Muscle layer of colon (tissue), 2 donors: ENCODE measurements around the gene SLC6A15.

Source experiments
- H3K27ac ChIP-seq: one replicate; pipeline ENCODE4 v1.7.0; 2013; ENCODE audit warnings: low read depth, mild to moderate bottlenecking, low read length, moderate library complexity
- H3K27me3 ChIP-seq, 2 donors: one replicate each; pipeline ENCODE4 v1.7.0; 2013; ENCODE audit warnings: low read length in 2 of 2, mild to moderate bottlenecking in 2 of 2; ENCODE audit not compliant: insufficient read depth in 2 of 2, control insufficient read depth in 1 of 2
- H3K36me3 ChIP-seq: one replicate; pipeline ENCODE4 v1.7.0; 2013; ENCODE audit warnings: mild to moderate bottlenecking, low read length; ENCODE audit not compliant: insufficient read depth
- H3K4me1 ChIP-seq: one replicate; pipeline ENCODE4 v1.7.0; 2013; ENCODE audit warnings: mild to moderate bottlenecking, low read length; ENCODE audit not compliant: insufficient read depth
- H3K4me3 ChIP-seq, 2 donors: one replicate each; pipeline ENCODE4 v1.7.0; 2013; ENCODE audit warnings: low read length in 2 of 2, low read depth in 1 of 2, mild to moderate bottlenecking in 1 of 2, moderate library complexity in 1 of 2
- H3K9ac ChIP-seq: one replicate; pipeline ENCODE4 v1.7.0; 2013; ENCODE audit warnings: low read length
- H3K9me3 ChIP-seq: one replicate; pipeline ENCODE4 v1.7.0; 2013; ENCODE audit warnings: mild to moderate bottlenecking, low read length
- donor health status: abdominal sarcoma.
- donor health status: Adenocarcinoma of cecum.

The SLC6A15 gene

GRCh38 chr12:84919271-84919670 is 6.7 kb upstream of the SLC6A15 start:
- Histone ChIP-seq H3K9ac (no peak overlapping the region), H3K4me1 (no peaks in the 10 kb centered on the region), H3K27ac (no peak overlapping the region), H3K4me3 (no peak overlapping the region), H3K9me3 (no peaks in the 10 kb centered on the region), H3K36me3 (no peaks in the 10 kb centered on the region), H3K27me3 (no peaks in the 10 kb centered on the region)

GRCh38 chr12:84913129-84913515 is 523 bp upstream of the SLC6A15 start:
- Histone ChIP-seq H3K27me3 (peaks cover 6 to 30% of the 10 kb centered on the region in 2 donors), H3K27ac (no peak overlapping the region), H3K9ac (no peak overlapping the region), H3K4me1 (peaks cover 8% of the 10 kb centered on the region), H3K36me3 (no peaks in the 10 kb centered on the region), H3K4me3 (peak overlapping the region; percentile 41 to 63), H3K9me3 (no peaks in the 10 kb centered on the region)

GRCh38 chr12:84911271-84912197 is 1.1 kb downstream of the SLC6A15 start:
- Histone ChIP-seq H3K27ac (no peak overlapping the region), H3K4me3 (peak overlapping the region; percentile 41 to 63), H3K4me1 (peaks cover 8% of the 10 kb centered on the region), H3K36me3 (no peaks in the 10 kb centered on the region), H3K9me3 (no peaks in the 10 kb centered on the region), H3K27me3 (peaks cover 6 to 30% of the 10 kb centered on the region in 2 donors), H3K9ac (no peak overlapping the region)

- Histone ChIP-seq H3K4me3 (peak overlapping the region in 1 of 2 donors; percentile 63), H3K4me1 (peaks cover 8% of the 10 kb centered on the region), H3K9me3 (no peaks in the 10 kb centered on the region), H3K27me3 (peaks cover 6 to 30% of the 10 kb centered on the region in 2 donors), H3K36me3 (no peaks in the 10 kb centered on the region), H3K9ac (no peak overlapping the region), H3K27ac (no peak overlapping the region)
Measured at GRCh38 chr12:84910549-84911241, 1.9 kb downstream of the SLC6A15 start.

GRCh38 chr12:84904051-84904450 is 8.5 kb downstream of the SLC6A15 start:
- no peaks in the 10 kb centered on the region for H3K4me1 ChIP-seq
- no peak overlapping the region for H3K27ac ChIP-seq
- H3K9me3 ChIP-seq = no peaks in the 10 kb centered on the region
- no peak overlapping the region for H3K9ac ChIP-seq
- H3K27me3 ChIP-seq = no peaks in the 10 kb centered on the region
- no peak overlapping the region for H3K4me3 ChIP-seq
- H3K36me3 ChIP-seq = no peaks in the 10 kb centered on the region

- no peak overlapping the region for H3K27ac ChIP-seq
- H3K9ac ChIP-seq = no peak overlapping the region
- H3K4me1 ChIP-seq = no peaks in the 10 kb centered on the region
- H3K4me3 ChIP-seq = no peak overlapping the region
- no peaks in the 10 kb centered on the region for H3K27me3 ChIP-seq
- no peaks in the 10 kb centered on the region for H3K36me3 ChIP-seq
- H3K9me3 ChIP-seq = no peaks in the 10 kb centered on the region
Measured at GRCh38 chr12:84891106-84891838, 21.3 kb downstream of the SLC6A15 start.

- H3K4me1 ChIP-seq = no peaks in the 10 kb centered on the region
- no peaks in the 10 kb centered on the region for H3K36me3 ChIP-seq
- no peaks in the 10 kb centered on the region for H3K9me3 ChIP-seq
- H3K4me3 ChIP-seq = no peak overlapping the region
- H3K27me3 ChIP-seq = no peaks in the 10 kb centered on the region
- no peak overlapping the region for H3K27ac ChIP-seq
- no peak overlapping the region for H3K9ac ChIP-seq
Measured at GRCh38 chr12:84889818-84890217, 22.8 kb downstream of the SLC6A15 start.

GRCh38 chr12:84888861-84889260 is 23.7 kb downstream of the SLC6A15 start:
- no peaks in the 10 kb centered on the region for H3K4me1 ChIP-seq
- H3K27me3 ChIP-seq = no peaks in the 10 kb centered on the region
- no peaks in the 10 kb centered on the region for H3K9me3 ChIP-seq
- H3K27ac ChIP-seq = no peak overlapping the region
- no peaks in the 10 kb centered on the region for H3K36me3 ChIP-seq
- H3K4me3 ChIP-seq = no peak overlapping the region
- no peak overlapping the region for H3K9ac ChIP-seq

- Histone ChIP-seq H3K27ac (no peak overlapping the region), H3K9me3 (no peaks in the 10 kb centered on the region), H3K4me1 (no peaks in the 10 kb centered on the region), H3K9ac (no peak overlapping the region), H3K4me3 (no peak overlapping the region), H3K27me3 (no peaks in the 10 kb centered on the region), H3K36me3 (no peaks in the 10 kb centered on the region)
Measured at GRCh38 chr12:84877340-84877739, 35.3 kb downstream of the SLC6A15 start.

GRCh38 chr12:84875241-84875640 is 37.4 kb downstream of the SLC6A15 start:
- H3K27me3 ChIP-seq = no peaks in the 10 kb centered on the region
- no peak overlapping the region for H3K9ac ChIP-seq
- no peaks in the 10 kb centered on the region for H3K9me3 ChIP-seq
- H3K27ac ChIP-seq = no peak overlapping the region
- no peaks in the 10 kb centered on the region for H3K4me1 ChIP-seq
- no peak overlapping the region for H3K4me3 ChIP-seq
- no peaks in the 10 kb centered on the region for H3K36me3 ChIP-seq

- Histone ChIP-seq H3K27ac (no peak overlapping the region), H3K9me3 (no peaks in the 10 kb centered on the region), H3K27me3 (no peaks in the 10 kb centered on the region), H3K4me3 (no peak overlapping the region), H3K36me3 (no peaks in the 10 kb centered on the region), H3K4me1 (no peaks in the 10 kb centered on the region), H3K9ac (no peak overlapping the region)
Measured at GRCh38 chr12:84874825-84875139, 37.8 kb downstream of the SLC6A15 start.
